Stimulated activated CD8-positive, alpha-beta memory T cell treated with anti-CD3 and anti-CD28 coated beads, Interleukin-15, amount 100 ng/mL, for 48 hours (primary cell): ENCODE measurements around the gene AKT1.

Experiments
- DNase-seq, 2 donors: peaks; one replicate each; pipeline ENCODE4 v3.0.0-alpha.2; 2020; ENCODE audit warnings: low read depth in 2 of 2

AKT1 gene

GRCh38 chr14:104786091-104786586 lies 9.4 kb downstream of the AKT1 start:
- no peak for DNase-seq

GRCh38 chr14:104785708-104786080 lies 9.9 kb downstream of the AKT1 start:
- no peak for DNase-seq

GRCh38 chr14:104784846-104785707 lies 10.5 kb downstream of the AKT1 start:
- no peak for DNase-seq

GRCh38 chr14:104784218-104784568 lies 11.4 kb downstream of the AKT1 start:
- no peak for DNase-seq

GRCh38 chr14:104783484-104784217 lies 11.9 kb downstream of the AKT1 start:
- no peak for DNase-seq

- no peak for DNase-seq
These were observed 12.8 kb downstream of the AKT1 start for GRCh38 chr14:104782808-104783139.

- no peak for DNase-seq
These were observed 13.3 kb downstream of the AKT1 start for GRCh38 chr14:104782086-104782807.

- no peak for DNase-seq
These were observed 14.1 kb downstream of the AKT1 start for GRCh38 chr14:104781271-104782077.

GRCh38 chr14:104780513-104781030 lies 15.0 kb downstream of the AKT1 start:
- DNase-seq: no peak

GRCh38 chr14:104779776-104780512 lies 15.6 kb downstream of the AKT1 start:
- DNase-seq: no peak

- DNase-seq: no peak
These were observed 16.7 kb downstream of the AKT1 start for GRCh38 chr14:104778694-104779331.

GRCh38 chr14:104777808-104778249 lies 17.7 kb downstream of the AKT1 start:
- no peak for DNase-seq

GRCh38 chr14:104776961-104777807 lies 18.4 kb downstream of the AKT1 start:
- DNase-seq: no peak

GRCh38 chr14:104776481-104776880 lies 19.1 kb downstream of the AKT1 start:
- DNase-seq: no peak

- DNase-seq: no peak
These were observed 20.5 kb downstream of the AKT1 start for GRCh38 chr14:104775073-104775489.

GRCh38 chr14:104774453-104775072 lies 21.0 kb downstream of the AKT1 start:
- DNase-seq: no peak

- no peak for DNase-seq
These were observed 21.8 kb downstream of the AKT1 start for GRCh38 chr14:104773505-104774452.
